GM21786 (cell line): ENCODE data around the gene CCDC91.

ENCODE experiments used
- ATAC-seq: cut with Tn5 transposase; IDR thresholded peaks from one replicate; pipeline ENCODE4 v1.9.1; 2021; ENCODE audit not compliant: unreplicated experiment

Gene CCDC91

GRCh38 chr12:28513983-28514382 lies 323.7 kb downstream of the CCDC91 start:
- no peak for ATAC-seq

GRCh38 chr12:28517101-28517500 lies 326.8 kb downstream of the CCDC91 start:
- ATAC-seq: no peak

GRCh38 chr12:28527631-28528249 lies 337.5 kb downstream of the CCDC91 start:
- ATAC-seq: no peak

- no peak for ATAC-seq
Measured at GRCh38 chr12:28535216-28535615, 345.0 kb downstream of the CCDC91 start.

- ATAC-seq: no peak
Measured at GRCh38 chr12:28536088-28536487, 345.8 kb downstream of the CCDC91 start.

- ATAC-seq: no peak
Measured at GRCh38 chr12:28537474-28537873, 347.2 kb downstream of the CCDC91 start.

GRCh38 chr12:28539691-28540323 lies 349.6 kb downstream of the CCDC91 start:
- ATAC-seq: no peak

GRCh38 chr12:28540324-28540714 lies 350.1 kb downstream of the CCDC91 start:
- ATAC-seq: no peak

- ATAC-seq: peak; percentile 74
Measured at GRCh38 chr12:28543021-28543890, 353.0 kb downstream of the CCDC91 start.

- no peak for ATAC-seq
Measured at GRCh38 chr12:28550757-28551704, 360.8 kb downstream of the CCDC91 start.

- ATAC-seq: no peak
Measured at GRCh38 chr12:28552251-28552970, 362.2 kb downstream of the CCDC91 start.

GRCh38 chr12:28555748-28556147 lies 365.5 kb downstream of the CCDC91 start:
- no peak for ATAC-seq

GRCh38 chr12:28558250-28558649 lies 368.0 kb downstream of the CCDC91 start:
- no peak for ATAC-seq

GRCh38 chr12:28563286-28563685 lies 373.0 kb downstream of the CCDC91 start:
- no peak for ATAC-seq

GRCh38 chr12:28563936-28564335 lies 373.7 kb downstream of the CCDC91 start:
- no peak for ATAC-seq

GRCh38 chr12:28568118-28568517 lies 377.9 kb downstream of the CCDC91 start:
- ATAC-seq: no peak

- no peak for ATAC-seq
Measured at GRCh38 chr12:28568704-28569103, 378.4 kb downstream of the CCDC91 start.

- ATAC-seq: no peak
Measured at GRCh38 chr12:28569698-28570411, 379.6 kb downstream of the CCDC91 start.

- no peak for ATAC-seq
Measured at GRCh38 chr12:28570811-28571210, 380.6 kb downstream of the CCDC91 start.
